Measurements from ENCODE around the gene RAPGEF1. TPM values are rescaled to one million over a fixed set of nuclear protein-coding genes. Genes with fewer than 3 reads are reported as not detected.

The RAPGEF1 gene
- total and polyA plus RNA-seq, 9 of the 15 experiments (the other 6 are each of a cell fraction or from before 2014, with no cell fraction given), result 0.06 to 44.1 (median 19.9) TPM

- TF ChIP-seq ZBTB5 (IDR thresholded peaks at IDR 0.05), result no peak
- TF ChIP-seq ESRRB (CRISPR knock-in tag; IDR thresholded peaks at IDR 0.05; ENCODE audit: borderline replicate concordance), result no peak
- no peak for TF ChIP-seq RBM39 (optimal IDR thresholded peaks at IDR 0.05; ENCODE audit: low read depth, low read length)
- TF ChIP-seq CREBBP (IDR thresholded peaks at IDR 0.05; ENCODE audit: low read depth, low read length), result no peak
Observed at GRCh38 chr9:131641618-131642495, 98.0 kb downstream of the RAPGEF1 start (continued).

DNA sequence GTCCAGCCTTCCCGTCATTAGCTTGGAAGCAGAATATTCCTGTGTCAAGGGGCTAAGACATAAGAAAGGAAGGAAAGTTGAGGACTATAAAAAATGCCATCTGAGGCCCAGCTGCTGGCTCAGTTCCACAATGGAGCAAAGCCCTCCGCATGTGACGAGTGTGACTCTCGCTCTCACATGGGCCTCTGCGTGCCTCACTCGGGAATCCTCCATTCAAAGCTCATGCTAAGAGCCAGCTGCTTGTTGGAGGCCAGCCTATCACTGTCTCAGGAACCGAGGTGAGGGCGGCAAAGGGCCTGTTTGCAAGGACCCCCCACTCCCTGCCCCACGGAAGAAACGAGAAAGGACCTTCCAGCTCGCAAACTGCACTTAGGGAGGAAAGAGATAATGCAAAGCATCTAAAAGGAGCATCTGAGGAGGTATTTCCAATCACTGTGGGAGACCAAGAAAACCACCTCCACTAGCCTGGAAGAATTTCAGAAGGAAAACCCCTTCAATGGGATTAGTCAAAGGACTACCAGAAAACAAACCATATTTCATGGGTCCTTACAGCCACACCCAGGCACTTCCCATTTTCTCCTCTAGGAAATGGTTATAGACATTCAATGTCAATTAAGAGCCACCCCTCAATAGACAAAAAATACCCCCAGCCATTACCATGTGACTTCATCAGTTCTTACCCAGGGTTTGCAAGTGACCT is 99.3 kb downstream of the RAPGEF1 start:
- no peak overlapping the region for H3K4me3 ChIP-seq
- BruUV-seq (replicated peaks), result no TSS peak
- TF ChIP-seq, protein P1, sequence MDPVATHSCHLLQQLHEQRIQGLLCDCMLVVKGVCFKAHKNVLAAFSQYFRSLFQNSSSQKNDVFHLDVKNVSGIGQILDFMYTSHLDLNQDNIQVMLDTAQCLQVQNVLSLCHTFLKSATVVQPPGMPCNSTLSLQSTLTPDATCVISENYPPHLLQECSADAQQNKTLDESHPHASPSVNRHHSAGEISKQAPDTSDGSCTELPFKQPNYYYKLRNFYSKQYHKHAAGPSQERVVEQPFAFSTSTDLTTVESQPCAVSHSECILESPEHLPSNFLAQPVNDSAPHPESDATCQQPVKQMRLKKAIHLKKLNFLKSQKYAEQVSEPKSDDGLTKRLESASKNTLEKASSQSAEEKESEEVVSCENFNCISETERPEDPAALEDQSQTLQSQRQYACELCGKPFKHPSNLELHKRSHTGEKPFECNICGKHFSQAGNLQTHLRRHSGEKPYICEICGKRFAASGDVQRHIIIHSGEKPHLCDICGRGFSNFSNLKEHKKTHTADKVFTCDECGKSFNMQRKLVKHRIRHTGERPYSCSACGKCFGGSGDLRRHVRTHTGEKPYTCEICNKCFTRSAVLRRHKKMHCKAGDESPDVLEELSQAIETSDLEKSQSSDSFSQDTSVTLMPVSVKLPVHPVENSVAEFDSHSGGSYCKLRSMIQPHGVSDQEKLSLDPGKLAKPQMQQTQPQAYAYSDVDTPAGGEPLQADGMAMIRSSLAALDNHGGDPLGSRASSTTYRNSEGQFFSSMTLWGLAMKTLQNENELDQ (CRISPR knock-in tag; IDR thresholded peaks at IDR 0.05; ENCODE audit: borderline replicate concordance), result no peak
- no peak for TF ChIP-seq SPI1 (IDR thresholded peaks at IDR 0.05; ENCODE audit: borderline replicate concordance, low read depth, low read length)
- no peak for TF ChIP-seq LARP7 (IDR thresholded peaks at IDR 0.05)
- TF ChIP-seq GABPB1 (CRISPR knock-in tag; IDR thresholded peaks at IDR 0.05), result no peak
- no peak for TF ChIP-seq NCOA4 (IDR thresholded peaks at IDR 0.05; ENCODE audit: partially characterized antibody)
- TF ChIP-seq FOXO4 (CRISPR knock-in tag; IDR thresholded peaks at IDR 0.05), result no peak
- TF ChIP-seq SRSF9 (IDR thresholded peaks at IDR 0.05; ENCODE audit: borderline replicate concordance, low read depth, low read length), result no peak
- TF ChIP-seq USF2 (CRISPR knock-in tag; IDR thresholded peaks at IDR 0.05), result no peak

More for the DNA sequence above, 99.3 kb downstream of the RAPGEF1 start:
- Histone ChIP-seq H3K4me2 (ENCODE audit: insufficient read depth, low read length) (no peak overlapping the region), H2AFZ (ENCODE audit: low read depth, low read length) (no peak overlapping the region), H4K20me1 (replicated peaks; ENCODE audit: control insufficient read depth, insufficient read depth, low read length) (no peaks in the 10 kb centered on the region), H3K27me3 (ENCODE audit: control insufficient read depth in 2 of 2, insufficient read depth in 2 of 2, low read length in 2 of 2) (no peaks in the 10 kb centered on the region), H3K9ac (ENCODE audit: insufficient read depth in 1 of 2, low read depth in 2 of 2, low read length in 2 of 2) (0 out of 4 replicates have a peak overlapping the region, but pooled peaks of 1 of the 2 experiments have one; percentile 22), H3K9me1 (ENCODE audit: control insufficient read depth, insufficient read depth, low read length) (no peaks in the 10 kb centered on the region), H3K27ac (ENCODE audit: extremely low read depth, low read depth, low read length) (no peak overlapping the region), H3K4me1 (replicated peaks in 1 of 2; ENCODE audit: control insufficient read depth in 2 of 2, insufficient read depth in 2 of 2, low read length in 2 of 2) (peaks cover 14 to 15% of the 10 kb centered on the region in 2 experiments), H3K9me3 (replicated peaks; ENCODE audit: control insufficient read depth, insufficient read depth, low read depth, low read length) (no peaks in the 10 kb centered on the region), H3K36me3 (ENCODE audit: control insufficient read depth, insufficient read depth, low read length) (peaks cover 13% of the 10 kb centered on the region; the same call in 2 of the 3 replicates), H3K79me2 (ENCODE audit: control insufficient read depth, insufficient read depth, low read length) (no peaks in the 10 kb centered on the region)
- ATAC-seq (no peak), DNase-seq (ENCODE audit: extremely low read depth in 1 of 4, low spot score in 3 of 4) (no peak), FAIRE-seq (no peak)
- ChIA-PET POLR2A (interaction anchor here (0.6 to 1.0 kb wide), 2 partner anchors 9 to 171 kb away, joined by 3 read pairs; no protein-coding TSS in a partner anchor), CTCF (ENCODE audit: low intra/inter-chr PET ratio) (no interaction called here)
- 84% methylated on average over 7 of the region's 11 CpGs for WGBS (ENCODE audit: insufficient coverage, low coverage, missing lambda C conversion rate)
- intact Hi-C loops (cut with micrococcal nuclease) (no loop called here), in situ Hi-C loops (cut with MboI) (no loop called here)
